HUES48 (cell line): ENCODE data around the gene FAM163B.

ENCODE experiments used
- H3K27ac ChIP-seq: one replicate; pipeline ENCODE4 v1.7.0; 2013; ENCODE audit warnings: low read depth, low read length, inconsistent platforms
- H3K27me3 ChIP-seq: 2 replicates; pipeline ENCODE4 v1.6.1; 2013; ENCODE audit warnings: mild to moderate bottlenecking, low read length; ENCODE audit not compliant: control insufficient read depth, insufficient read depth
- H3K36me3 ChIP-seq: 2 replicates; pipeline ENCODE4 v1.6.1; 2013; ENCODE audit warnings: low read length; ENCODE audit not compliant: control insufficient read depth, insufficient read depth
- H3K4me1 ChIP-seq: 2 replicates; pipeline ENCODE4 v1.6.1; 2013; ENCODE audit warnings: mild to moderate bottlenecking, low read length; ENCODE audit not compliant: control insufficient read depth, insufficient read depth
- H3K4me3 ChIP-seq: 2 replicates; pipeline ENCODE4 v1.5.1; 2013; ENCODE audit warnings: mild to moderate bottlenecking, low read depth, low read length
- H3K9ac ChIP-seq: 2 replicates; pipeline ENCODE4 v1.6.1; 2013; ENCODE audit warnings: mild to moderate bottlenecking, low read depth, low read length, moderate library complexity
- H3K9me3 ChIP-seq: 2 replicates; pipeline ENCODE4 v1.6.1; 2013; ENCODE audit warnings: low read length; ENCODE audit not compliant: control insufficient read depth, insufficient read depth

Gene FAM163B

GRCh38 chr9:133645021-133645765, 36.0 kb upstream of the FAM163B start:
- Histone ChIP-seq H3K4me3 (no peak overlapping the region), H3K36me3 (no peaks in the 10 kb centered on the region), H3K27ac (no peak overlapping the region), H3K9ac (no peak overlapping the region), H3K4me1 (no peaks in the 10 kb centered on the region), H3K9me3 (no peaks in the 10 kb centered on the region), H3K27me3 (no peaks in the 10 kb centered on the region)

DNA sequence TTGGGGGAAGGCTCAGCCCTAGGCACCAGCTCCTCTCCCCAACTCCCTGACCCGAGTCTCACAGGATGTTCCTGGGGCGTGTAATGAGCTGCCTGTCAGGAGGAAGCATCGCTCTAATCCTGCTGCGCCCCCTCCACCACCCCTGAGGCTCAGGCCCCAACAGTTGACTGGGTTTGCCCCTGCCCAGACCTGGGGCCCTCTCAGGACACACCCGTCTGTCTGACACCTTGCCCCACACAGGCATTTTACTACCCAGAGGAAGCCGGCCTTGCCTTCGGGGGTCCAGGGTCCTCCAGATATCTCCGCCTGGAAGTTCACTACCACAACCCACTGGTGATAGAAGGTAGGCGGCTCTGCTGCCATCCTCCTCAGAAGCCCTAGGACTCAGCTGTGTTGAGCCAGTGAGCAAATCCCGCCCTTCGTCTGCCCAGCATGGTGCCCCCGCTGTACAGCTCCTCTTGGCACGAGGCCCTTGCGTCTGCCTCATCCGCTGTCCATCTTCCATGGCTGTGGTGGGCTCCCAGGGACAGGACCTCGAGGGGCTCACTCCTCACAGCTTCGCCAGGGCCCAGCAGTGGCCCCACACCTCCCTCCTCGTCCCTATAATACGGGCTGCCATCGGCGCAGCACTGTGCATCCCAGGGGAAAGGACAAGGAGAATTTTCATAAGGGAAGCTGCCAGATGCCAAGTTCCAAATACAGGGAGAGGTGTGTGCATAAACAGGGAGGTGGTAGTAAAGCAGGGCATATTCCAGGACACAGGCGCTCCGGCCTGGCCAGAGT, 35.0 kb upstream of the FAM163B start:
- Histone ChIP-seq H3K36me3 (no peaks in the 10 kb centered on the region), H3K4me1 (no peaks in the 10 kb centered on the region), H3K4me3 (no peak overlapping the region), H3K9me3 (no peaks in the 10 kb centered on the region), H3K9ac (no peak overlapping the region), H3K27me3 (no peaks in the 10 kb centered on the region), H3K27ac (no peak overlapping the region)

DNA sequence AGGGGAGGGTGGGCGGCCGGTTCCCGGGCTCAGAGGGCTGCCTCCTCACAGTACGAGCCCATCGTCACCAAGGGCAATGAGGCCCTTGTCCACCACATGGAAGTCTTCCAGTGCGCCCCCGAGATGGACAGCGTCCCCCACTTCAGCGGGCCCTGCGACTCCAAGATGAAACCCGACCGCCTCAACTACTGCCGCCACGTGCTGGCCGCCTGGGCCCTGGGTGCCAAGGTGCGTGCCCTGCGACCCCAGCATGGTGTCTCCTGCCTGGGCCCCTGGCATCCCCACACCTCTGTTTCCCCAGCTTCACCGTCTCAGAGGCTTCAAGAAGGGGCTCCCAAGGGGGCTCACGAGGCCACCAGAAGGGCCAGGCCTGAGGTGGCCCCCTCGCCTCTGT, 34.2 kb upstream of the FAM163B start:
- no peaks in the 10 kb centered on the region for H3K27me3 ChIP-seq

DNA sequence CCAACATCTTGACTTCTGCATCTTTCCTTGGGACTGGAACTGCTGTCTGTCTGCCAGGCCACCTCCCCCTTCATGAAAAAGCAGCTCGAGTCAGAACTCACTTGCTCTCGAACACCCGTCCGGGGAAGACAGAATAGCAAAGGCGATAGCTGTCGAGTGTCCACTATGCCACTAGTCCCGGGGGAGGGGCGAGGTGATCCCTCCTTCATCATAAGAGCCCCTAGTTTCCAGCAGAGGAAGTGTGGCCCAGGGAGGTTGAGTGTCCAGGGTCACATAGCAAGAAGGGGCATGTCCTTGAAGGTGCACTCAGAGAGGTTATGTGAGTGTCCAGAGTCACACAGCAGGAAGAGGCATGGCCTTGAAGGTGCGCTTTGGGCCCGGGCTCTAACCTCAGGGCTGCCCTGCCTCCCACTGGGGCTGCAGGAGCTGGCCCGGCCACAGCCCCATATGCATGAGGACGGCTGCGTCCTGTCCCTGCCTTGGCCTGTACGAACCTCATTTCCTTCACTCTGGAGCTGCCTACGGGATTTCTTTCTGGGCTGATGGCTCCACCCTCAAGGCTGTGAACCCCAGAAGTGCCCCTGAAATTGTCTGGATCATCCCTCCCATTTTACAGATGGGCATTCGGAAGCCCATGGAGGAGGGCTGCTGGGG, 33.6 kb upstream of the FAM163B start:
- Histone ChIP-seq H3K27me3 (no peaks in the 10 kb centered on the region), H3K36me3 (no peaks in the 10 kb centered on the region), H3K4me3 (no peak overlapping the region), H3K9me3 (no peaks in the 10 kb centered on the region), H3K4me1 (peaks cover 6% of the 10 kb centered on the region), H3K9ac (no peak overlapping the region), H3K27ac (no peak overlapping the region)

More for the DNA sequence above, 34.2 kb upstream of the FAM163B start:
- Histone ChIP-seq H3K4me1 (0 out of 2 replicates have a peak, but pooled peaks cover under 1% of the 10 kb centered on the region), H3K9ac (no peak overlapping the region), H3K27ac (no peak overlapping the region), H3K36me3 (no peaks in the 10 kb centered on the region), H3K9me3 (no peaks in the 10 kb centered on the region), H3K4me3 (no peak overlapping the region)

- peaks cover 12% of the 10 kb centered on the region for H3K4me1 ChIP-seq
- no peaks in the 10 kb centered on the region for H3K36me3 ChIP-seq
- no peak overlapping the region for H3K4me3 ChIP-seq
- H3K27me3 ChIP-seq: no peaks in the 10 kb centered on the region
- H3K9me3 ChIP-seq: no peaks in the 10 kb centered on the region
- H3K27ac ChIP-seq: no peak overlapping the region
- H3K9ac ChIP-seq: no peak overlapping the region; the same call in 1 of the 2 replicates
Measured at GRCh38 chr9:133641861-133642595, 32.8 kb upstream of the FAM163B start.

DNA sequence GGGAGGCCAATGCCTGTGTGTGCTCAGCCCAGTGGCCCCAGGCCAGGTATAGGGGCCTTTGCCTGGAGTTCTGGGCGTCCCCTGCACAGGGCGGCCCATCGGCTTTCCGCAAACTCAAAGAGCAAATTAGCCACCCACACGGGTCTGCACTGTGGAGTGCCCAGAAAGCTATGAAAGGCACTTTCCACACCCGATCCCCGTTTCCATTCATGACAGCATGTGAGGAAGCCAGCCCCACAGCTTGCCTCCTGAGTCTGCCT, 32.1 kb upstream of the FAM163B start:
- no peak overlapping the region for H3K27ac ChIP-seq
- H3K4me3 ChIP-seq: no peak overlapping the region
- no peaks in the 10 kb centered on the region for H3K27me3 ChIP-seq

GRCh38 chr9:133640580-133641395, 31.6 kb upstream of the FAM163B start:
- Histone ChIP-seq H3K4me1 (peaks cover 12% of the 10 kb centered on the region), H3K4me3 (no peak overlapping the region), H3K36me3 (no peaks in the 10 kb centered on the region), H3K9ac (no peak overlapping the region), H3K9me3 (no peaks in the 10 kb centered on the region), H3K27me3 (no peaks in the 10 kb centered on the region), H3K27ac (no peak overlapping the region)

More for the DNA sequence above, 32.1 kb upstream of the FAM163B start:
- no peaks in the 10 kb centered on the region for H3K36me3 ChIP-seq
- H3K4me1 ChIP-seq: peaks cover 12% of the 10 kb centered on the region
- no peak overlapping the region; the same call in 1 of the 2 replicates for H3K9ac ChIP-seq
- no peaks in the 10 kb centered on the region for H3K9me3 ChIP-seq

GRCh38 chr9:133640160-133640559, 31.0 kb upstream of the FAM163B start:
- Histone ChIP-seq H3K27ac (no peak overlapping the region), H3K36me3 (no peaks in the 10 kb centered on the region), H3K4me1 (peaks cover 12% of the 10 kb centered on the region), H3K9ac (no peak overlapping the region), H3K9me3 (no peaks in the 10 kb centered on the region), H3K27me3 (no peaks in the 10 kb centered on the region), H3K4me3 (no peak overlapping the region)

DNA sequence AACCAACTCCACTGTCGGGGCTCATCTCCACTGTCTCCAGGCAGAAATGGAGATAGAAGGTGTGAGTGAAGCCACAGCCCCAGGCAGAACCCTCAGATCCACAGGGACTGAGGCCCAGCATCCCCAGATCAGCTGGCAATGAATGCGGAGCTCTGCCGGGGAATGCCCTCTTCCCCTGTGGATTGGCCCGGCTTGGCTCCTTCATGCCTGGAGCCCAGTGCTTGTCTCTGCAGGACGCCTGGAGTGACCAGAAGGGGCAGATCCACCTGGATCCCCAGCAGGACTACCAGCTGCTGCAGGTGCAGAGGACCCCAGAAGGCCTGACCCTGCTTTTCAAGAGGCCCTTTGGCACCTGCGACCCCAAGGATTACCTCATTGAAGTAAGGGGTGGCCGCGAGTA, 30.4 kb upstream of the FAM163B start:
- Histone ChIP-seq H3K9me3 (no peaks in the 10 kb centered on the region), H3K4me1 (peaks cover 12% of the 10 kb centered on the region), H3K4me3 (no peak overlapping the region), H3K36me3 (no peaks in the 10 kb centered on the region), H3K27ac (no peak overlapping the region), H3K27me3 (no peaks in the 10 kb centered on the region), H3K9ac (no peak overlapping the region)

GRCh38 chr9:133638711-133639110, 29.5 kb upstream of the FAM163B start:
- H3K4me1 ChIP-seq: peaks cover 19% of the 10 kb centered on the region
- no peaks in the 10 kb centered on the region for H3K36me3 ChIP-seq
- no peaks in the 10 kb centered on the region for H3K27me3 ChIP-seq
- no peaks in the 10 kb centered on the region for H3K9me3 ChIP-seq
- H3K27ac ChIP-seq: no peak overlapping the region
- H3K9ac ChIP-seq: no peak overlapping the region
- no peak overlapping the region for H3K4me3 ChIP-seq
